IMR-90 (cell line): ENCODE results near the gene ATP1A1.

Source experiments
- CEBPB ChIP-seq: IDR thresholded peaks from 2 replicates; pipeline ENCODE4 v1.6.1; 2012; ENCODE audit warnings: low read depth, low read length, improper control_type of control experiment
- CHD1 ChIP-seq: IDR thresholded peaks from 2 replicates; pipeline ENCODE4 v1.6.1; 2012; ENCODE audit warnings: low read depth, low read length, improper control_type of control experiment
- CTCF ChIP-seq: conservative IDR thresholded peaks from 2 replicates; pipeline ENCODE4 v1.5.1; 2012; ENCODE audit warnings: mild to moderate bottlenecking, low read depth, low read length, improper control_type of control experiment
- MAFK ChIP-seq: IDR thresholded peaks from 2 replicates; pipeline ENCODE4 v1.6.1; 2012; ENCODE audit warnings: low read depth, low read length, improper control_type of control experiment
- MAZ ChIP-seq: IDR thresholded peaks from 2 replicates; pipeline ENCODE4 v1.6.1; 2012; ENCODE audit warnings: low read depth, mild to moderate bottlenecking, low read length, improper control_type of control experiment, moderate library complexity, borderline replicate concordance
- MXI1 ChIP-seq: IDR thresholded peaks from 2 replicates; pipeline ENCODE4 v1.6.1; 2012; ENCODE audit warnings: low read depth, mild to moderate bottlenecking, low read length, moderate library complexity, borderline replicate concordance
- POLR2A ChIP-seq: IDR thresholded peaks from 2 replicates; pipeline ENCODE4 v1.6.1; 2012; ENCODE audit warnings: mild to moderate bottlenecking, low read depth, low read length
- RAD21 ChIP-seq: IDR thresholded peaks from 2 replicates; pipeline ENCODE4 v1.6.1; 2012; ENCODE audit warnings: low read length, improper control_type of control experiment
- RFX5 ChIP-seq: IDR thresholded peaks from 2 replicates; pipeline ENCODE4 v1.8.0; 2012; ENCODE audit warnings: low read depth, mild to moderate bottlenecking, low read length, moderate library complexity
- SMC3 ChIP-seq: fragments of 150-350 bp; IDR thresholded peaks from 2 replicates; pipeline ENCODE4 v1.6.1; 2016; ENCODE audit warnings: low read depth, mild to moderate bottlenecking, antibody characterized with exemption, low read length, moderate library complexity

GRCh38 chr1:116350097-116350645, 22.9 kb upstream of the ATP1A1 start:
- no peak for TF ChIP-seq CTCF
- no peak for TF ChIP-seq POLR2A
- TF ChIP-seq CEBPB = no peak
- no peak for TF ChIP-seq RAD21
- no peak for TF ChIP-seq SMC3
- TF ChIP-seq MAZ = no peak
- no peak for TF ChIP-seq MAFK
- TF ChIP-seq RFX5 = no peak
- no peak for TF ChIP-seq MXI1
- TF ChIP-seq CHD1 = no peak
